Ovary (tissue), 9 donors: ENCODE data around the gene SETBP1. TPM values are rescaled to one million over a fixed set of nuclear protein-coding genes. Genes with fewer than 3 reads are reported as not detected.

Experiments
- DNase-seq, 5 donors: peaks; one replicate each; pipeline ENCODE4 v3.0.0-alpha.2; 2019 to 2020
- H3K27ac ChIP-seq, 2 donors: fragments of 200-600 bp; one replicate each; pipeline versions ENCODE4 v1.5.1 to v1.8.0; 2019 to 2022
- H3K27me3 ChIP-seq: fragments of 200-600 bp; one replicate; pipeline ENCODE4 v1.8.0; 2022
- H3K36me3 ChIP-seq: fragments of 200-600 bp; sonication (generic); one replicate; pipeline ENCODE4 v1.5.1; 2019
- H3K4me1 ChIP-seq: one replicate; pipeline ENCODE4 v1.8.1; 2013; ENCODE audit warnings: mild to moderate bottlenecking, moderate library complexity; ENCODE audit not compliant: insufficient read depth
- H3K4me3 ChIP-seq: fragments of 200-600 bp; sonication (generic); one replicate; pipeline ENCODE4 v1.5.1; 2017
- H3K9me3 ChIP-seq, 2 donors: fragments of 200-600 bp in 1 of 2; sonication (generic) in 1 of 2; one replicate each; pipeline versions ENCODE4 v1.5.1 to v1.8.1; 2013 to 2019; ENCODE audit warnings: mild to moderate bottlenecking in 1 of 2, moderate library complexity in 1 of 2
- CTCF ChIP-seq, 3 donors: fragments of 450-650 bp in 2 of 3; fragments of 200-600 bp in 1 of 3; IDR thresholded peaks; one replicate each; pipeline versions ENCODE4 v1.5.1 to v1.8.0; 2016 to 2022; ENCODE audit warnings: antibody characterized with exemption in 3 of 3, mild to moderate bottlenecking in 1 of 3
- EP300 ChIP-seq: sonication (generic); formaldehyde crosslinking; IDR thresholded peaks from one replicate; pipeline ENCODE4 v1.6.1; 2017; ENCODE audit warnings: antibody characterized with exemption
- POLR2A ChIP-seq: fragments of 450-650 bp; IDR thresholded peaks from one replicate; pipeline ENCODE4 v1.6.1; 2017; ENCODE audit warnings: antibody characterized with exemption, mild to moderate bottlenecking, moderate library complexity
- WGBS, 3 donors: extraction: QIAGEN DNeasy Blood & Tissue Kit in 1 of 3; methylation state at CpG; one replicate each; pipeline versions ENCODE4 v1.1.5 to v1.1.7; 2013 to 2017; 5-methylcytosine and 5-hydroxymethylcytosine counted together
- intact Hi-C, 4 donors: fragments of 100-400 bp; cut with DNase I; formaldehyde crosslinking; loops; one replicate each; pipeline versions ENCODE4 v1.11.0 to v1.15.1; 2022 to 2023
- polyA plus RNA-seq, 2 donors: library from polyadenylated mRNA; stranded (reverse); fragments of 200-250 nt in 1 of 2; fragments of 350-450 nt in 1 of 2; fragmentation: Illumina TruSeq in 1 of 2; extraction: RNeasy Lipid Tissue Mini Kit (QIAGEN cat#74804) in 1 of 2; gene quantifications; one replicate each; pipeline ENCODE4 v1.2.3, GENCODE V29; 2013 to 2014
- total RNA-seq, 7 donors: library from RNA; depleted of rRNA in 2 of 7; stranded (reverse); fragments of >200 nt in 2 of 7; fragmentation: NEBNext Ultra II Directional in 3 of 7; extraction: Animal tissue kit (Norgen Biotek cat#: 25700) in 3 of 7; gene quantifications; one replicate each; pipeline versions ENCODE4 v1.1.0 to v1.2.4, GENCODE V29; 2016 to 2023
- donor health status: DM: no; HTN: no; CAD: no; lungs with moderate emphysema.
- donor health status: DM: no; HTN: no; CAD: no.
- donor health status: Bipolar disorder and iron deficiency.
- donor health status: DM: yes; HTN: yes; CAD: no.
- donor health status: DM: no; HTN: no; CAD: no.
- donor health status: DM: yes; HTN: yes; CAD: no.

The SETBP1 gene
- total and polyA plus RNA-seq, 9 donors, result 7.8 to 53.7 (median 28.4) TPM

- no peak overlapping the region for H3K4me3 ChIP-seq
- intact Hi-C loops, result loop anchor here in 1 of 4 donors (10.0 kb wide), 1 partner anchor 102 kb away; no protein-coding TSS in a partner anchor
- DNase-seq, result no peak
- H3K27ac ChIP-seq, result no peak overlapping the region
- no peaks in the 10 kb centered on the region for H3K9me3 ChIP-seq
- TF ChIP-seq POLR2A (no peak), CTCF (IDR thresholded peaks at IDR 0.05) (no peak)
- no peaks in the 10 kb centered on the region for H3K36me3 ChIP-seq
- no peaks in the 10 kb centered on the region for H3K27me3 ChIP-seq
- peaks cover 13% of the 10 kb centered on the region for H3K4me1 ChIP-seq
- 86 to 96% (median 94%) methylated on average over 4 of the region's 4 CpGs for WGBS, 3 donors
These were observed 12.5 kb downstream of the SETBP1 start for GRCh38 chr18:44693030-44693784.

- DNase-seq, result no peak
- Histone ChIP-seq H3K4me1 (peaks cover 11% of the 10 kb centered on the region), H3K27ac (no peak overlapping the region), H3K27me3 (no peaks in the 10 kb centered on the region), H3K4me3 (no peak overlapping the region), H3K9me3 (no peaks in the 10 kb centered on the region), H3K36me3 (no peaks in the 10 kb centered on the region)
- intact Hi-C loops, result loop anchor here in 1 of 4 donors (10.0 kb wide), 1 partner anchor 99 kb away; no protein-coding TSS in a partner anchor
- 33 to 38% (median 38%) methylated on average over 4 of the region's 4 CpGs for WGBS, 3 donors
- TF ChIP-seq EP300 (no peak), POLR2A (no peak), CTCF (IDR thresholded peaks at IDR 0.05) (no peak)
These were observed 14.8 kb downstream of the SETBP1 start for GRCh38 chr18:44695503-44695902.

- no peak for TF ChIP-seq EP300
- TF ChIP-seq POLR2A, result no peak
- TF ChIP-seq CTCF (IDR thresholded peaks at IDR 0.05), result no peak
- Histone ChIP-seq H3K27ac (peak overlapping the region; percentile 5 to 27), H3K4me1 (peaks cover 16% of the 10 kb centered on the region), H3K27me3 (no peaks in the 10 kb centered on the region), H3K4me3 (no peak overlapping the region), H3K36me3 (no peaks in the 10 kb centered on the region), H3K9me3 (no peaks in the 10 kb centered on the region)
- intact Hi-C loops, result loop anchor here in 1 of 4 donors (10.0 kb wide), 1 partner anchor 98 kb away; no protein-coding TSS in a partner anchor
- 21 to 23% (median 22%) methylated on average over 9 of the region's 9 CpGs for WGBS, 3 donors
- DNase-seq, result peak; percentile 35 to 70 (median 47)
These were observed 16.2 kb downstream of the SETBP1 start for GRCh38 chr18:44696892-44697291.

- intact Hi-C loops, result loop anchor here in 1 of 4 donors (10.0 kb wide), 1 partner anchor 97 kb away; no protein-coding TSS in a partner anchor
- TF ChIP-seq EP300 (no peak), POLR2A (no peak), CTCF (IDR thresholded peaks at IDR 0.05) (no peak)
- no peak for DNase-seq
- H3K27me3 ChIP-seq, result no peaks in the 10 kb centered on the region
- H3K4me3 ChIP-seq, result no peak overlapping the region
- no peaks in the 10 kb centered on the region for H3K9me3 ChIP-seq
- peak overlapping the region; percentile 5 to 27 for H3K27ac ChIP-seq
- H3K4me1 ChIP-seq, result peaks cover 17% of the 10 kb centered on the region
- no peaks in the 10 kb centered on the region for H3K36me3 ChIP-seq
- 47 to 53% (median 50%) methylated on average over 2 of the region's 2 CpGs for WGBS, 3 donors
These were observed 16.6 kb downstream of the SETBP1 start for GRCh38 chr18:44697315-44697714.
